ENCODE data around the gene DTNBP1.

The DTNBP1 gene

GRCh38 chr6:15522427-15522826, 140.4 kb downstream of the DTNBP1 start:
- Mint-ChIP-seq H3K9me3 (peaks cover 3% of the 10 kb centered on the region), H3K27ac (peak overlapping the region; percentile 85), H3K4me1 (ENCODE audit: low read depth) (peaks cover 21% of the 10 kb centered on the region), H3K27me3 (no peaks in the 10 kb centered on the region), H3K4me3 (no peak overlapping the region), H3K36me3 (ENCODE audit: low read depth) (peaks cover 100% of the 10 kb centered on the region)
- peak; percentile 20 for DNase-seq

GRCh38 chr6:15522026-15522425, 140.8 kb downstream of the DTNBP1 start:
- Mint-ChIP-seq H3K9me3 (peaks cover 3% of the 10 kb centered on the region), H3K27me3 (no peaks in the 10 kb centered on the region), H3K36me3 (ENCODE audit: low read depth) (peaks cover 100% of the 10 kb centered on the region), H3K4me3 (no peak overlapping the region), H3K27ac (peak overlapping the region; percentile 85), H3K4me1 (ENCODE audit: low read depth) (peaks cover 21% of the 10 kb centered on the region)
- DNase-seq: peak; percentile 26

GRCh38 chr6:15521582-15521981, 141.2 kb downstream of the DTNBP1 start:
- H3K27ac Mint-ChIP-seq: peak overlapping the region; percentile 85
- no peaks in the 10 kb centered on the region for H3K27me3 Mint-ChIP-seq
- no peak for DNase-seq
- peaks cover 3% of the 10 kb centered on the region for H3K9me3 Mint-ChIP-seq
- H3K4me3 Mint-ChIP-seq: no peak overlapping the region
- H3K36me3 Mint-ChIP-seq (ENCODE audit: low read depth): peaks cover 100% of the 10 kb centered on the region
- peaks cover 21% of the 10 kb centered on the region for H3K4me1 Mint-ChIP-seq (ENCODE audit: low read depth)

GRCh38 chr6:15520626-15521203, 142.1 kb downstream of the DTNBP1 start:
- Mint-ChIP-seq H3K4me1 (ENCODE audit: low read depth) (peaks cover 17% of the 10 kb centered on the region), H3K36me3 (ENCODE audit: low read depth) (peaks cover 100% of the 10 kb centered on the region), H3K27me3 (no peaks in the 10 kb centered on the region), H3K9me3 (no peaks in the 10 kb centered on the region), H3K27ac (peak overlapping the region; percentile 42), H3K4me3 (no peak overlapping the region)
- peak; percentile 15 for DNase-seq

GRCh38 chr6:15519681-15520080, 143.1 kb downstream of the DTNBP1 start:
- peaks cover 14% of the 10 kb centered on the region for H3K4me1 Mint-ChIP-seq (ENCODE audit: low read depth)
- no peaks in the 10 kb centered on the region for H3K27me3 Mint-ChIP-seq
- no peaks in the 10 kb centered on the region for H3K9me3 Mint-ChIP-seq
- H3K4me3 Mint-ChIP-seq: no peak overlapping the region
- H3K27ac Mint-ChIP-seq: peak overlapping the region; percentile 73
- H3K36me3 Mint-ChIP-seq (ENCODE audit: low read depth): peaks cover 100% of the 10 kb centered on the region
- DNase-seq: no peak

- Mint-ChIP-seq H3K27ac (peak overlapping the region; percentile 73), H3K9me3 (no peaks in the 10 kb centered on the region), H3K27me3 (no peaks in the 10 kb centered on the region), H3K4me3 (no peak overlapping the region), H3K4me1 (ENCODE audit: low read depth) (peaks cover 14% of the 10 kb centered on the region), H3K36me3 (ENCODE audit: low read depth) (peaks cover 100% of the 10 kb centered on the region)
- DNase-seq: no peak
Measured at GRCh38 chr6:15518878-15519277, 143.9 kb downstream of the DTNBP1 start.

- Mint-ChIP-seq H3K36me3 (ENCODE audit: low read depth) (peaks cover 100% of the 10 kb centered on the region), H3K27ac (peak overlapping the region; percentile 77)
Measured at GRCh38 chr6:15518057-15518456, 144.8 kb downstream of the DTNBP1 start.

GRCh38 chr6:15517600-15517999, 145.2 kb downstream of the DTNBP1 start:
- no peaks in the 10 kb centered on the region for H3K27me3 Mint-ChIP-seq
- peak overlapping the region; percentile 77 for H3K27ac Mint-ChIP-seq
- peaks cover 100% of the 10 kb centered on the region for H3K36me3 Mint-ChIP-seq (ENCODE audit: low read depth)

More at GRCh38 chr6:15518057-15518456, 144.8 kb downstream of the DTNBP1 start:
- Mint-ChIP-seq H3K9me3 (no peaks in the 10 kb centered on the region), H3K27me3 (no peaks in the 10 kb centered on the region), H3K4me1 (ENCODE audit: low read depth) (peaks cover 13% of the 10 kb centered on the region), H3K4me3 (no peak overlapping the region)
- DNase-seq: no peak

GRCh38 chr6:15516923-15517560, 145.8 kb downstream of the DTNBP1 start:
- H3K27me3 Mint-ChIP-seq: no peaks in the 10 kb centered on the region
- no peak overlapping the region for H3K4me3 Mint-ChIP-seq
- H3K9me3 Mint-ChIP-seq: no peaks in the 10 kb centered on the region
- peaks cover 5% of the 10 kb centered on the region for H3K4me1 Mint-ChIP-seq (ENCODE audit: low read depth)
- DNase-seq: no peak
- H3K36me3 Mint-ChIP-seq (ENCODE audit: low read depth): peaks cover 100% of the 10 kb centered on the region
- peak overlapping the region; percentile 46 for H3K27ac Mint-ChIP-seq

More at GRCh38 chr6:15517600-15517999, 145.2 kb downstream of the DTNBP1 start:
- H3K4me3 Mint-ChIP-seq: no peak overlapping the region
- H3K9me3 Mint-ChIP-seq: no peaks in the 10 kb centered on the region
- no peak for DNase-seq
- peaks cover 10% of the 10 kb centered on the region for H3K4me1 Mint-ChIP-seq (ENCODE audit: low read depth)

- DNase-seq: no peak
- Mint-ChIP-seq H3K27me3 (no peaks in the 10 kb centered on the region), H3K4me1 (ENCODE audit: low read depth) (no peaks in the 10 kb centered on the region), H3K9me3 (no peaks in the 10 kb centered on the region), H3K36me3 (ENCODE audit: low read depth) (peaks cover 100% of the 10 kb centered on the region), H3K27ac (peak overlapping the region; percentile 46), H3K4me3 (no peak overlapping the region)
Measured at GRCh38 chr6:15516378-15516777, 146.4 kb downstream of the DTNBP1 start.

- no peaks in the 10 kb centered on the region for H3K27me3 Mint-ChIP-seq
- no peak for DNase-seq
- no peak overlapping the region for H3K4me3 Mint-ChIP-seq
- peaks cover 100% of the 10 kb centered on the region for H3K36me3 Mint-ChIP-seq (ENCODE audit: low read depth)
- H3K9me3 Mint-ChIP-seq: no peaks in the 10 kb centered on the region
- no peaks in the 10 kb centered on the region for H3K4me1 Mint-ChIP-seq (ENCODE audit: low read depth)
- H3K27ac Mint-ChIP-seq: peak overlapping the region; percentile 83
Measured at GRCh38 chr6:15515660-15516375, 147.0 kb downstream of the DTNBP1 start.

- Mint-ChIP-seq H3K9me3 (no peaks in the 10 kb centered on the region), H3K36me3 (ENCODE audit: low read depth) (peaks cover 100% of the 10 kb centered on the region), H3K4me3 (no peak overlapping the region), H3K27ac (peak overlapping the region; percentile 83), H3K4me1 (ENCODE audit: low read depth) (no peaks in the 10 kb centered on the region), H3K27me3 (no peaks in the 10 kb centered on the region)
- DNase-seq: no peak
Measured at GRCh38 chr6:15515226-15515625, 147.6 kb downstream of the DTNBP1 start.

- no peaks in the 10 kb centered on the region for H3K27me3 Mint-ChIP-seq
- H3K27ac Mint-ChIP-seq: peak overlapping the region; percentile 83
- no peak for DNase-seq
- H3K36me3 Mint-ChIP-seq (ENCODE audit: low read depth): peaks cover 100% of the 10 kb centered on the region
- no peak overlapping the region for H3K4me3 Mint-ChIP-seq
- no peaks in the 10 kb centered on the region for H3K9me3 Mint-ChIP-seq
- peaks cover 2% of the 10 kb centered on the region for H3K4me1 Mint-ChIP-seq (ENCODE audit: low read depth)
Measured at GRCh38 chr6:15513801-15514711, 148.8 kb downstream of the DTNBP1 start.

- Mint-ChIP-seq H3K9me3 (no peaks in the 10 kb centered on the region), H3K36me3 (ENCODE audit: low read depth) (peaks cover 100% of the 10 kb centered on the region), H3K27me3 (no peaks in the 10 kb centered on the region), H3K4me1 (ENCODE audit: low read depth) (peaks cover 2% of the 10 kb centered on the region), H3K4me3 (no peak overlapping the region), H3K27ac (peak overlapping the region; percentile 83)
- DNase-seq: no peak
Measured at GRCh38 chr6:15513131-15513771, 149.6 kb downstream of the DTNBP1 start.

Measured in activated T-cell treated with anti-CD3 and anti-CD28 coated beads, Interleukin-2, amount 50 U/mL, for 24 hours (primary cell).